Body of pancreas (tissue), 4 donors: ENCODE measurements around the gene DEPDC5.

Experiments used
- CTCF ChIP-seq, 7 experiments: fragments of 450-650 bp in 4 of 7; fragments of 200-600 bp in 3 of 7; sonication (generic) in 3 of 7; IDR thresholded peaks; one replicate each; pipeline ENCODE4 v1.5.1; 2016 to 2019; ENCODE audit warnings: antibody characterized with exemption in 7 of 7
- POLR2A ChIP-seq, 3 donors: fragments of 450-650 bp; IDR thresholded peaks; one replicate each; pipeline ENCODE4 v1.6.1; 2016; ENCODE audit warnings: antibody characterized with exemption in 3 of 3, mild to moderate bottlenecking in 2 of 3

GRCh38 chr22:31915586-31915985, 161.8 kb downstream of the DEPDC5 start:
- TF ChIP-seq POLR2A (IDR thresholded peaks at IDR 0.05), result no peak
- no peak for TF ChIP-seq CTCF (IDR thresholded peaks at IDR 0.05)
